Spleen (tissue), 11 donors: Measurements from ENCODE around the gene SNAPC2. TPM values are rescaled to one million over a fixed set of nuclear protein-coding genes. Genes with fewer than 3 reads are reported as not detected.

Experiments used
- DNase-seq: peaks from one replicate; pipeline ENCODE4 v3.0.0-alpha.2; 2020
- H3K27ac ChIP-seq, 8 donors: fragments of 200-600 bp; sonication (generic) in 7 of 8; 1 replicate in 4 of 8; 2 replicates in 4 of 8; pipeline versions ENCODE4 v1.5.0 to v1.8.0; 2016 to 2021; ENCODE audit warnings: inconsistent platforms in 4 of 8, mild to moderate bottlenecking in 4 of 8, moderate library complexity in 1 of 8
- H3K27me3 ChIP-seq, 7 donors: fragments of 200-600 bp; sonication (generic) in 6 of 7; replicated peaks in 1 of 7; 1 replicate in 4 of 7; 2 replicates in 3 of 7; pipeline versions ENCODE4 v1.5.0 to v1.8.0; 2016 to 2021; ENCODE audit warnings: inconsistent platforms in 3 of 7, mild to moderate bottlenecking in 1 of 7
- H3K36me3 ChIP-seq, 6 donors: fragments of 200-600 bp; sonication (generic) in 5 of 6; 1 replicate in 4 of 6; 2 replicates in 2 of 6; pipeline versions ENCODE4 v1.5.0 to v1.8.0; 2016 to 2021; ENCODE audit warnings: inconsistent platforms in 2 of 6
- H3K4me1 ChIP-seq, 6 donors: fragments of 200-600 bp; sonication (generic) in 5 of 6; 1 replicate in 3 of 6; 2 replicates in 3 of 6; pipeline versions ENCODE4 v1.5.0 to v1.8.0; 2016 to 2021; ENCODE audit warnings: inconsistent platforms in 3 of 6
- H3K4me3 ChIP-seq, 8 donors: fragments of 200-600 bp; sonication (generic) in 7 of 8; 1 replicate in 4 of 8; 2 replicates in 4 of 8; pipeline versions ENCODE4 v1.5.0 to v1.8.0; 2016 to 2021; ENCODE audit warnings: inconsistent platforms in 4 of 8, mild to moderate bottlenecking in 4 of 8, moderate library complexity in 2 of 8
- H3K9me3 ChIP-seq, 8 donors: fragments of 200-600 bp; sonication (generic) in 7 of 8; 1 replicate in 4 of 8; 2 replicates in 4 of 8; pipeline versions ENCODE4 v1.5.0 to v1.8.0; 2016 to 2021; ENCODE audit warnings: inconsistent platforms in 4 of 8
- POLR2A ChIP-seq, 3 donors: fragments of 450-650 bp; IDR thresholded peaks; one replicate each; pipeline ENCODE4 v1.5.1; 2017; ENCODE audit warnings: antibody characterized with exemption in 3 of 3, mild to moderate bottlenecking in 1 of 3
- POLR2AphosphoS5 ChIP-seq, 3 donors: sonication (generic); formaldehyde crosslinking; IDR thresholded peaks; one replicate each; pipeline ENCODE4 v1.5.1; 2017; ENCODE audit warnings: antibody characterized with exemption in 3 of 3
- WGBS, 5 donors: extraction: QIAGEN DNeasy Blood & Tissue Kit in 3 of 5; methylation state at CpG; one replicate each; pipeline versions ENCODE4 v1.1.5 to v1.1.7; 2013 to 2018; 5-methylcytosine and 5-hydroxymethylcytosine counted together
- intact Hi-C: fragments of 100-400 bp; cut with DNase I; formaldehyde crosslinking; loops from one replicate; pipeline ENCODE4 v1.15.0; 2023; ENCODE audit warnings: low total_unique reads
- polyA plus RNA-seq, 3 donors: library from polyadenylated mRNA; stranded (reverse); fragments of 200-250 nt; gene quantifications; one replicate each; pipeline ENCODE4 v1.2.1, GENCODE V29; 2013
- total RNA-seq, 7 donors: library from RNA; depleted of rRNA in 3 of 7; stranded (reverse); fragments of >200 nt in 3 of 7; fragmentation: NEBNext Ultra II Directional in 4 of 7; extraction: Animal tissue kit (Norgen Biotek cat#: 25700) in 4 of 7; gene quantifications; one replicate each; pipeline versions ENCODE4 v1.1.0 to v1.2.1, GENCODE V29; 2016 to 2021
- TF ChIP-seq, protein P1 (sequence below), 11 experiments: fragments of 200-600 bp in 7 of 11; fragments of 450-650 bp in 4 of 11; sonication (generic) in 4 of 11; IDR thresholded peaks in 8 of 11; conservative IDR thresholded peaks in 3 of 11; 1 replicate in 7 of 11; 2 replicates in 4 of 11; pipeline versions ENCODE4 v1.4.0 to v1.8.0; 2016 to 2021; ENCODE audit warnings: antibody characterized with exemption in 11 of 11, inconsistent platforms in 4 of 11, mild to moderate bottlenecking in 1 of 11
- donor health status: healthy with polysubstance abuse.
- donor health status: DM: no; HTN: no; CAD: no; lungs with moderate emphysema.
- donor health status: DM: no; HTN: no; CAD: no.
- donor health status: Bipolar disorder and iron deficiency.
- donor health status: healthy.
- donor health status: DM: no; HTN: no; CAD: no.
- donor health status: DM: yes; HTN: yes; CAD: no.

SNAPC2 gene
- total and polyA plus RNA-seq, 10 donors, result 13.1 to 23.9 (median 18.5) TPM

DNA sequence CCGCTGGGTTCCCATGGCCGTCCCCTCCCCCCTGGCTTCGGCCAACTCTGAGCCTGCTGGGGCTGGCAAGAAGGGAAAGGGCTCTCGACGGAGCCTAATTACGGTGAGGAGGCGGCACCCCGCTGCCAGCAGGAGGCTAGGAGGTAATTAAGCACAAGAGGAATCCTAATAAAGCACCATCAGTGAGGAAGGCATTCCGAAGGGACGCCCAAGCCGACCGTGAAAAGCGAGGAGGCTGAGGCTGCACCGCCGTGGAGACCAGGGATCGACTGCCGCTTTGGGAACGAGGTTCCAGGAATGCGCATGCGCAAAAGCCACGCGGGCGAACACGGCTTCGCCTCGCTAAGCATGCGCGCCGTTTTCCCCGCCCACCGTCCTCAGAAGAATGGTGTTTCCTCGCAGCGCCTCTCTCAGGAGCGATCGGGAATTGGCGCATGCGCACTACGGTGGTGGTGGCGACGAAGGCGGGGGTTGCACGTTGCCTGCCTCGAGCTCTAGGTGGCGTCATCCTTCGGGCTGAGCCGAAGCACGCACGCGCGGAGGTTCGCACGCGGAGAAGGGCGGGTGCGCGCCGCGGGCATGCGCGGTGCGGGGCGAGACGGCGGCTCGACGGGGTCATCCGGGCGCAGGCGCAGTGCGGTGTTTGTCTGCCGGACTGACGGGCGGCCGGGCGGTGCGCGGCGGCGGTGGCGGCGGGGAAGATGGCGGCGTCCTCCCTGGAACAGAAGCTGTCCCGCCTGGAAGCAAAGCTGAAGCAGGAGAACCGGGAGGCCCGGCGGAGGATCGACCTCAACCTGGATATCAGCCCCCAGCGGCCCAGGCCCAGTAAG lies 16.7 kb upstream of the SNAPC2 start, which contains the start of gene MAP2K7:
TSS of gene MAP2K7 (plus strand) at position 634 of the 830 bp plus-strand sequence. CDS start at position 702, 68 bp downstream.
- intact Hi-C loops, result no loop called here
- WGBS, 5 donors, result 0 to 1% (median 0%) methylated on average over 47 to 89 of the region's 89 CpGs

DNA sequence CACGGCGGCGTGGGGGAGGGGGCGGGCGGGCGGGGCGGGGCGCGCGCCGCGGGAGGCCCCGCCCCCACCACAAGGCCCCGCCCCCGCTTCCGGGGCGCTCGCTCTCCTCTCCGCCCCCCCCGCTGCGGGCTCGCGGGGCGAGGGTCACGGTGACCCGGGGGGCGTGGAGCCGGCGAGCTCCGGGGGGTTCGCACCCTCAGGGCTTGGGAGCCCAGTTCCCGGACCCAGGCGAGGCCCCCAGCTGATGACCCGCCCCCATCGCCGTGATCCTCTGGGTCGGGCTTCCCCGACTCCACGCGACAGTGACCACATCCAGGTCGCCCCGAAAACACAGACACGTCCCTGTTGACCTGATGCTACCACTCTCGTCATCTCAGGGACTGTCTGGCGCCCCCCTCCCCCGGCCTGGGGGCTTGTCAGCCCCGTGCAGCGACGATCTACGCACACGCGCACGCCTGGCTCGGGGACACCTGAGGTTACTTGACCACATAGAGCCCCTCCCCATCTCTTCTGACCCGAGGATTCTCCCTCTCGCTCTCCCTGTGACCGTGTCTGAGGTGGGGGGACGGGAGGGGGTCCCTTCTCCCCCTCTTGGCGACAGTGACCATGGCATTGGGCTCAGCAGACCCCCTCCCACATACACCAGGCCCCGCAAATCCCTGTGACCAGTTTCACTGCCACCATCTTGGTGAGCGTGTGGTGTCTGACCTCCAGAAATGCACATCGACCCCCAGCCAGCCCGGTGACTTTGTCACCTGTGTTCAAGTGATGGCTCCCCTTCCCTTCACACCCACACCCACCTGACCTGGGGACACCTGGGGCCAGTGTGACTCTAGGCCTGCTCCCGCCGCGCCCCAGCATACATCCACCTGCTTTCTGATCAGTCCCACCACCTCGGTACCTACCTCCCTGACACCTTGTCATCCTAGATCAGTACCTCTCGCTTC lies 15.8 kb upstream of the SNAPC2 start:
- intact Hi-C loops, result no loop called here
- Histone ChIP-seq H3K27ac (peak overlapping the region; percentile 76 to 95 (median 92)), H3K4me3 (peak overlapping the region; percentile 55 to 89 (median 74)), H3K4me1 (peaks cover 14 to 64% (median 51%) of the 10 kb centered on the region in 6 donors), H3K36me3 (peaks cover 0 to 45% (median 10%) of the 10 kb centered on the region in 6 donors), H3K9me3 (no peaks in the 10 kb centered on the region), H3K27me3 (peaks cover 0 to 13% (median 0%) of the 10 kb centered on the region in 7 donors)
- 12 to 46% (median 16%) methylated on average over 13 to 68 of the region's 68 CpGs for WGBS, 5 donors
- peak; percentile 94 for DNase-seq
- TF ChIP-seq, protein P1, sequence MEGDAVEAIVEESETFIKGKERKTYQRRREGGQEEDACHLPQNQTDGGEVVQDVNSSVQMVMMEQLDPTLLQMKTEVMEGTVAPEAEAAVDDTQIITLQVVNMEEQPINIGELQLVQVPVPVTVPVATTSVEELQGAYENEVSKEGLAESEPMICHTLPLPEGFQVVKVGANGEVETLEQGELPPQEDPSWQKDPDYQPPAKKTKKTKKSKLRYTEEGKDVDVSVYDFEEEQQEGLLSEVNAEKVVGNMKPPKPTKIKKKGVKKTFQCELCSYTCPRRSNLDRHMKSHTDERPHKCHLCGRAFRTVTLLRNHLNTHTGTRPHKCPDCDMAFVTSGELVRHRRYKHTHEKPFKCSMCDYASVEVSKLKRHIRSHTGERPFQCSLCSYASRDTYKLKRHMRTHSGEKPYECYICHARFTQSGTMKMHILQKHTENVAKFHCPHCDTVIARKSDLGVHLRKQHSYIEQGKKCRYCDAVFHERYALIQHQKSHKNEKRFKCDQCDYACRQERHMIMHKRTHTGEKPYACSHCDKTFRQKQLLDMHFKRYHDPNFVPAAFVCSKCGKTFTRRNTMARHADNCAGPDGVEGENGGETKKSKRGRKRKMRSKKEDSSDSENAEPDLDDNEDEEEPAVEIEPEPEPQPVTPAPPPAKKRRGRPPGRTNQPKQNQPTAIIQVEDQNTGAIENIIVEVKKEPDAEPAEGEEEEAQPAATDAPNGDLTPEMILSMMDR (IDR thresholded peaks at IDR 0.05 in 8 of 11, conservative IDR thresholded peaks at IDR 0.05 in 3 of 11), result no peak
- TF ChIP-seq POLR2AphosphoS5 (IDR thresholded peaks at IDR 0.05) (no peak), POLR2A (IDR thresholded peaks at IDR 0.05) (no peak)

More for the DNA sequence above, 16.7 kb upstream of the SNAPC2 start, which contains the start of gene MAP2K7:
- Histone ChIP-seq H3K4me1 (peaks cover 14 to 55% (median 46%) of the 10 kb centered on the region in 6 donors), H3K27ac (peak within 1 kb of the TSS; percentile 83 to 95 (median 92)), H3K4me3 (peak within 1 kb of the TSS; percentile 55 to 89 (median 74)), H3K9me3 (no peaks in the 10 kb centered on the region), H3K36me3 (peaks cover 0 to 36% (median 7%) of the 10 kb centered on the region in 6 donors), H3K27me3 (peaks cover 0 to 13% (median 0%) of the 10 kb centered on the region in 7 donors)
- TF ChIP-seq, protein P1 (IDR thresholded peaks at IDR 0.05 in 8 of 11, conservative IDR thresholded peaks at IDR 0.05 in 3 of 11), result peak; percentile 43 to 84 (median 60)
- TF ChIP-seq POLR2AphosphoS5 (IDR thresholded peaks at IDR 0.05), result peak; percentile 91 to 94 (median 93)
- peak in 1 of 3 donors; percentile 70 for TF ChIP-seq POLR2A (IDR thresholded peaks at IDR 0.05)
- DNase-seq, result peak; percentile 100

DNA sequence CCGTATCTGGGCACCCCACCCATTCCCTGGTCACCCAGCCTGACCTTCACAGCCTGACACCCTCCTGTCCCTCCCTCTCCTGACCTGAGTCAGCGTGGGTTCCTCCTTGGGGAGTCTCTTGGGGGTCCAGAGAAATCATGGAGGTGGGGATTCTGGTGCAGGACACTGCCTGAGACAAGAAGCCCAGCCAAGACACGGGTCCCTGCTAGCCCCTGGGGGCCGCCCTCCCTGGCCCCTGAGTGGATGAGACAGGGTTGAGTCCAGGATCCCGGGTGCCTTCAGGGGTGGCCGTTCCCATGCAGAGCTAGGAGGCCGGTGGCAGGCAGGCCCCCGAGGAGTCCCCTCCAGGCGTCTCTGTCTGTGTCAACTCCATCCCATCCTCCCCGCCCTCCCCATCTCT lies 14.9 kb upstream of the SNAPC2 start:
- DNase-seq, result peak; percentile 81
- intact Hi-C loops, result no loop called here
- Histone ChIP-seq H3K27ac (peak overlapping the region in 1 of 8 donors; percentile 94), H3K4me1 (peaks cover 14 to 67% (median 51%) of the 10 kb centered on the region in 6 donors), H3K27me3 (peaks cover 0 to 4% (median 0%) of the 10 kb centered on the region in 7 donors), H3K9me3 (no peaks in the 10 kb centered on the region), H3K4me3 (peak overlapping the region in 4 of 8 donors; percentile 72 to 89 (median 76)), H3K36me3 (peaks cover 0 to 54% (median 17%) of the 10 kb centered on the region in 6 donors)
- 75 to 85% (median 83%) methylated on average over 10 of the region's 10 CpGs for WGBS, 5 donors
- TF ChIP-seq, protein P1 (IDR thresholded peaks at IDR 0.05 in 8 of 11, conservative IDR thresholded peaks at IDR 0.05 in 3 of 11), result no peak
- TF ChIP-seq POLR2A (IDR thresholded peaks at IDR 0.05) (no peak), POLR2AphosphoS5 (IDR thresholded peaks at IDR 0.05) (no peak)
